Heart left ventricle (tissue), 16 donors: Measurements from ENCODE around the gene DMD. TPM values are rescaled to one million over a fixed set of nuclear protein-coding genes. Genes with fewer than 3 reads are reported as not detected.
A peak's percentile ranks its signal among the peaks of the same experiment; 100 is the strongest.

ENCODE experiments used
- ATAC-seq, 4 donors: fragments of 200-7000 bp; cut with Tn5 transposase; one replicate each; pipeline ENCODE4 v1.9.1; 2020 to 2022; ENCODE audit warnings: moderate library complexity in 4 of 4, mild to moderate bottlenecking in 3 of 4, moderate number of reproducible peaks in 1 of 4
- DNase-seq, 5 donors: peaks; one replicate each; pipeline ENCODE4 v3.0.0-alpha.2; 2020
- H3K27ac ChIP-seq, 12 donors: fragments of 200-600 bp; sonication (generic) in 4 of 12; one replicate each; pipeline versions ENCODE4 v1.5.0 to v1.8.0; 2016 to 2022; ENCODE audit warnings: mild to moderate bottlenecking in 2 of 12
- H3K27me3 ChIP-seq, 9 donors: fragments of 200-600 bp; sonication (generic) in 2 of 9; one replicate each; pipeline versions ENCODE4 v1.5.1 to v1.8.0; 2016 to 2022; ENCODE audit warnings: mild to moderate bottlenecking in 3 of 9
- H3K36me3 ChIP-seq, 9 donors: fragments of 200-600 bp; sonication (generic) in 2 of 9; one replicate each; pipeline versions ENCODE4 v1.5.0 to v1.8.0; 2018 to 2022; ENCODE audit warnings: mild to moderate bottlenecking in 2 of 9
- H3K4me1 ChIP-seq, 12 donors: fragments of 200-600 bp; sonication (generic) in 4 of 12; one replicate each; pipeline versions ENCODE4 v1.5.0 to v1.8.0; 2016 to 2022; ENCODE audit warnings: mild to moderate bottlenecking in 3 of 12
- H3K4me3 ChIP-seq, 12 donors: fragments of 200-600 bp; sonication (generic) in 4 of 12; one replicate each; pipeline versions ENCODE4 v1.5.0 to v1.8.0; 2017 to 2022; ENCODE audit warnings: mild to moderate bottlenecking in 9 of 12, moderate library complexity in 4 of 12
- H3K9me3 ChIP-seq, 12 donors: fragments of 200-600 bp; sonication (generic) in 4 of 12; one replicate each; pipeline versions ENCODE4 v1.5.0 to v1.8.0; 2016 to 2022; ENCODE audit warnings: mild to moderate bottlenecking in 1 of 12
- POLR2A ChIP-seq, 2 donors: fragments of 450-650 bp; IDR thresholded peaks; one replicate each; pipeline ENCODE4 v1.6.1; 2017; ENCODE audit warnings: antibody characterized with exemption in 2 of 2, mild to moderate bottlenecking in 2 of 2, moderate library complexity in 2 of 2
- WGBS, 4 donors: extraction: QIAGEN DNeasy Blood & Tissue Kit in 2 of 4; methylation state at CpG; one replicate each; pipeline versions ENCODE4 v1.1.5 to v1.1.7; 2013 to 2018; 5-methylcytosine and 5-hydroxymethylcytosine counted together
- intact Hi-C, 10 donors: fragments of 100-400 bp; cut with DNase I; formaldehyde crosslinking; loops; one replicate each; pipeline versions ENCODE4 v1.11.1 to v1.14.2; 2022
- polyA plus RNA-seq, 2 donors: library from polyadenylated mRNA; stranded (reverse); fragments of 200-250 nt; gene quantifications; one replicate each; pipeline ENCODE4 v1.2.3, GENCODE V29; 2013
- total RNA-seq, 9 donors: library from RNA; depleted of rRNA in 2 of 9; stranded (reverse); fragments of >200 nt in 2 of 9; fragmentation: NEBNext Ultra II Directional in 3 of 9; extraction: Animal tissue kit (Norgen Biotek cat#: 25700) in 3 of 9; gene quantifications; one replicate each; pipeline versions ENCODE4 v1.1.0 to v1.2.4, GENCODE V29; 2016 to 2023
- TF ChIP-seq, protein P1 (sequence below), 12 donors: fragments of 200-600 bp; sonication (generic) in 4 of 12; IDR thresholded peaks; one replicate each; pipeline versions ENCODE4 v1.5.0 to v1.8.0; 2018 to 2022; ENCODE audit warnings: antibody characterized with exemption in 12 of 12, mild to moderate bottlenecking in 5 of 12
- donor health status: ischemic (EF 13 %, LVEDD 7.1; RV severe dilation, severe dysfunction).
- donor health status: healthy with polysubstance abuse.
- donor health status: DM: no; HTN: yes; CAD: no.
- donor health status: DM: no; HTN: no; CAD: no.
- donor health status: ischemic (EF 25% LVEDD 6.9; RV normal size, moderate dysfunction).
- donor health status: ischemic (EF 25% LVEDD 5.7; RV mildly dilated, moderate dysfunction).
- donor health status: healthy.
- donor health status: DM: yes; HTN: yes; CAD: no.
- donor health status: ischemic (EF 35%, LVEDD 5.7; RV mildly dilated, moderate dysfunction).
- donor health status: nonischemic (EF 11% LVEDD 7.7; RV severe dilation, severe dysfunction).
- donor health status: DM: yes; HTN: yes; CAD: no.
- donor health status: PGD.
- donor health status: ischemic (EF 29% LVEDD 5.4; RV normal size, mild dysfunction).
- donor health status: nonischemic (EF 23%, LVEDD 6.1; RV moderate dilation, normal function).

The DMD gene
- total and polyA plus RNA-seq, 11 donors: 34.7 to 236 (median 162) TPM

DNA sequence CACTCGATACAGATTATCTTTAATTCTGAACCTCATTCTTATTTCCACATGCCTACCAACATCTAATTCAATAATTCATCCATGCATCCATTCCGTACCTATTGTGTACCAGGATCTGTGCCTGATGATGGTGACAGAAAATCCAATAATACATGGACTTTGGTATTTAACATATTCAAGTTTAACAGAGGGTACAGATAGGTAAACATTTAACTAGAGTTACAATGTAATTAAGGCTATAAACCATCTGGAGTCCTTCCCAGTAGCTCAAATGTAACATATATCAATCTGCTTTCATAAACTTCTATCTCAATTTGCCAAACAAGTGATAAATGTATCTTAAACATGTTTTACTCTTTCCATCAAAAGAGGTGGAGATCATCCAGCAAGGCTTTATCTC is 1578.0 kb downstream of the DMD start:
- 68 to 92% (median 81%) methylated on average over 2 of the region's 2 CpGs for WGBS, 4 donors
- Histone ChIP-seq H3K27me3 (no peaks in the 10 kb centered on the region), H3K27ac (no peak overlapping the region), H3K4me3 (no peak overlapping the region), H3K36me3 (no peaks in the 10 kb centered on the region), H3K4me1 (no peaks in the 10 kb centered on the region), H3K9me3 (no peaks in the 10 kb centered on the region)
- DNase-seq (no peak), ATAC-seq (no peak)
- intact Hi-C loops: no loop called here
- TF ChIP-seq, protein P1, sequence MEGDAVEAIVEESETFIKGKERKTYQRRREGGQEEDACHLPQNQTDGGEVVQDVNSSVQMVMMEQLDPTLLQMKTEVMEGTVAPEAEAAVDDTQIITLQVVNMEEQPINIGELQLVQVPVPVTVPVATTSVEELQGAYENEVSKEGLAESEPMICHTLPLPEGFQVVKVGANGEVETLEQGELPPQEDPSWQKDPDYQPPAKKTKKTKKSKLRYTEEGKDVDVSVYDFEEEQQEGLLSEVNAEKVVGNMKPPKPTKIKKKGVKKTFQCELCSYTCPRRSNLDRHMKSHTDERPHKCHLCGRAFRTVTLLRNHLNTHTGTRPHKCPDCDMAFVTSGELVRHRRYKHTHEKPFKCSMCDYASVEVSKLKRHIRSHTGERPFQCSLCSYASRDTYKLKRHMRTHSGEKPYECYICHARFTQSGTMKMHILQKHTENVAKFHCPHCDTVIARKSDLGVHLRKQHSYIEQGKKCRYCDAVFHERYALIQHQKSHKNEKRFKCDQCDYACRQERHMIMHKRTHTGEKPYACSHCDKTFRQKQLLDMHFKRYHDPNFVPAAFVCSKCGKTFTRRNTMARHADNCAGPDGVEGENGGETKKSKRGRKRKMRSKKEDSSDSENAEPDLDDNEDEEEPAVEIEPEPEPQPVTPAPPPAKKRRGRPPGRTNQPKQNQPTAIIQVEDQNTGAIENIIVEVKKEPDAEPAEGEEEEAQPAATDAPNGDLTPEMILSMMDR (IDR thresholded peaks at IDR 0.05): no peak
- TF ChIP-seq POLR2A (IDR thresholded peaks at IDR 0.05): no peak

DNA sequence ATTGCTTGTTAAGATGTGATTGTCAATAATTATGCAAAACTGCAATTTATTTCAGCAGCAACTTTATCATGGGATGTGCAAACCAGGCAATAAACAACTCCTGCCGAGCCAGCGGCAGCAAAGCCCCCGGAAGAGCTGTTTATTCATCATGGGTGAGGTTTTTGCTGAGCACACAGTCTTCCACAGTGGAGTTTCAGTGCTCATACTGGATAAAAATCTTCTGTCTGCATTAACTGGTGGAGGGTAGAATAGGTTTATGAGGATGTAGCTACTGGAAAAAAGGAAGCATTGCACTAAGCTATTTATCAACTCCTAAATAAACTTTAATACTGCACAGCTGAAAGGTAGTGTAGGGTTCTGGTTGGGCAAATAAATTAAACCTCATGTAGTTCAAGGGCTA is 1582.2 kb downstream of the DMD start:
- peaks cover 0 to 5% (median 0%) of the 10 kb centered on the region in 9 donors for H3K27me3 ChIP-seq
- TF ChIP-seq, protein P1 (IDR thresholded peaks at IDR 0.05): no peak
- TF ChIP-seq POLR2A (IDR thresholded peaks at IDR 0.05): no peak
- H3K4me1 ChIP-seq: no peaks in the 10 kb centered on the region
- H3K27ac ChIP-seq: no peak overlapping the region
- H3K36me3 ChIP-seq: no peaks in the 10 kb centered on the region
- no peak overlapping the region for H3K4me3 ChIP-seq
- WGBS, 4 donors: 46 to 61% (median 61%) methylated on average over 3 of the region's 3 CpGs
- intact Hi-C loops: no loop called here
- no peaks in the 10 kb centered on the region for H3K9me3 ChIP-seq
- DNase-seq (peak in 1 of 5 donors; percentile 23), ATAC-seq (peak in 1 of 4 donors; percentile 42)

DNA sequence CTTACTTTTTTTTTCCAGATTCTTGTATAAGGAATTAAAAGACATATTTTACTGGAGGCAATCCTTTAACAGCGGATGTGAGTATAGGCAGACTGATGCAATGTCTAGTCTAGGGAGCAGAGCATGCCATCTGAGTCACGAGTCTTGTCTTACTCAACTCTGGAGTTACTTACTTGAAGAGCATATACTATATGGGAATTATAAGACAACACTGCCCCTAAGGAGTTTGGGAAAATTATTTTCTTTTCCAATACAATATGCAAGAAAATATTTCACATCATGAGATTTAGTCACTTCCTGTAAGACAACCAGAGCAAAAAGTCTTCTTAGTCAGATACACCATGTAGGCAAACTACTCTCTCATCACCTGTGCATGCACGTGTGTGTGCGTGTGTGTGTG is 1602.2 kb downstream of the DMD start:
- Histone ChIP-seq H3K4me1 (no peaks in the 10 kb centered on the region), H3K27ac (no peak overlapping the region), H3K27me3 (peaks cover 0 to 5% (median 0%) of the 10 kb centered on the region in 9 donors), H3K4me3 (no peak overlapping the region), H3K36me3 (no peaks in the 10 kb centered on the region), H3K9me3 (no peaks in the 10 kb centered on the region)
- no peak for ATAC-seq
- DNase-seq: no peak
- no peak for TF ChIP-seq POLR2A (IDR thresholded peaks at IDR 0.05)
- TF ChIP-seq, protein P1 (IDR thresholded peaks at IDR 0.05): no peak
- 69 to 94% (median 89%) methylated on average over 4 of the region's 4 CpGs for WGBS, 4 donors
- intact Hi-C loops: no loop called here

DNA sequence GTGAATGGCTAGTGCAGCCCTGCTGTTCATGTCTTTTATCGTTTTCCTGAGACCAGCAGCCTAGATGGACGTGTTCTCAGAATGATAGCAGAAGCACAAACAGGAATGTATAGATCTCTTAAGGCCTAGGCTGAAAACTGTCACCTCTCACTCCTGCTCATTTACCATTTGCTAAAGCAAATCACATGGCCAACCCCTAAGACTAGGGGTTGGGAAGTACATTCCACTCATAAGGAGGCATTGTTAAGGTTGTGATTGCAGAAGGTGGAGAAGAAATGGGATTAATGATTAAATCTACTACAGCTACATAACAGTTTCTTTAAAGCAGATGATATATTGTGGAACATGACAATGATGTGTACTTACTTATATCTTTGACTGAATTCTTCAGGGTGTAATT is 1602.7 kb downstream of the DMD start:
- WGBS, 4 donors: 48 to 74% (median 72%) methylated on average over 2 of the region's 2 CpGs
- TF ChIP-seq, protein P1 (IDR thresholded peaks at IDR 0.05): no peak
- no peak for TF ChIP-seq POLR2A (IDR thresholded peaks at IDR 0.05)

More for the DNA sequence above, 1602.7 kb downstream of the DMD start:
- H3K27me3 ChIP-seq: peaks cover 0 to 5% (median 0%) of the 10 kb centered on the region in 9 donors
- H3K27ac ChIP-seq: no peak overlapping the region
- H3K4me1 ChIP-seq: peaks cover 0 to 4% (median 0%) of the 10 kb centered on the region in 12 donors
- H3K36me3 ChIP-seq: no peaks in the 10 kb centered on the region
- ATAC-seq (no peak), DNase-seq (no peak)
- H3K4me3 ChIP-seq: no peak overlapping the region
- H3K9me3 ChIP-seq: no peaks in the 10 kb centered on the region
- intact Hi-C loops: no loop called here
